NCI-H526 treated with DMSO at 0.1 percent for 48 hours (cell line): ENCODE results near the gene DISP3.

ENCODE experiments used
- DNase-seq: peaks from one replicate; lab custom pipeline; 2025; lab: John Stamatoyannopoulos, UW

The DISP3 gene

GRCh38 chr1:11487196-11487751, 8.3 kb downstream of the DISP3 start:
- no peak for DNase-seq

- DNase-seq = no peak
Measured at GRCh38 chr1:11488201-11488770, 9.3 kb downstream of the DISP3 start.

GRCh38 chr1:11488966-11489625, 10.1 kb downstream of the DISP3 start:
- no peak for DNase-seq

- DNase-seq = no peak
Measured at GRCh38 chr1:11492235-11492634, 13.3 kb downstream of the DISP3 start.

GRCh38 chr1:11493972-11494655, 15.2 kb downstream of the DISP3 start:
- no peak for DNase-seq

- no peak for DNase-seq
Measured at GRCh38 chr1:11494771-11495170, 15.8 kb downstream of the DISP3 start.

- no peak for DNase-seq
Measured at GRCh38 chr1:11495579-11495978, 16.6 kb downstream of the DISP3 start.

- no peak for DNase-seq
Measured at GRCh38 chr1:11496551-11497080, 17.7 kb downstream of the DISP3 start.

GRCh38 chr1:11498956-11499594, 20.1 kb downstream of the DISP3 start:
- no peak for DNase-seq

- DNase-seq = no peak
Measured at GRCh38 chr1:11499601-11500331, 20.8 kb downstream of the DISP3 start.

GRCh38 chr1:11500881-11501280, 21.9 kb downstream of the DISP3 start:
- DNase-seq = no peak

- DNase-seq = no peak
Measured at GRCh38 chr1:11501491-11501897, 22.5 kb downstream of the DISP3 start.

- DNase-seq = no peak
Measured at GRCh38 chr1:11501906-11502485, 23.0 kb downstream of the DISP3 start.

GRCh38 chr1:11502516-11502915, 23.6 kb downstream of the DISP3 start:
- no peak for DNase-seq

- DNase-seq = no peak
Measured at GRCh38 chr1:11504599-11504998, 25.6 kb downstream of the DISP3 start.

- DNase-seq = no peak
Measured at GRCh38 chr1:11505591-11506538, 26.9 kb downstream of the DISP3 start.

- no peak for DNase-seq
Measured at GRCh38 chr1:11507309-11507708, 28.4 kb downstream of the DISP3 start.

GRCh38 chr1:11513681-11514080, 34.7 kb downstream of the DISP3 start:
- no peak for DNase-seq

GRCh38 chr1:11514366-11514765, 35.4 kb downstream of the DISP3 start:
- no peak for DNase-seq
